HAP-1 (cell line): ENCODE measurements around the gene CRHR1.

Experiments used
- DNase-seq, 2 experiments: peaks; one replicate each; pipeline ENCODE4 v3.0.0-alpha.2; 2016 to 2020; ENCODE audit warnings: low spot score in 2 of 2
- H3K27me3 ChIP-seq: fragments of 250-450 bp; sonication (Bioruptor Pico); 2 replicates; pipeline ENCODE4 v1.5.1; 2020; ENCODE audit warnings: low read depth, mild to moderate bottlenecking, moderate library complexity
- H3K36me3 ChIP-seq: fragments of 250-450 bp; sonication (Bioruptor Pico); replicated peaks from 2 replicates; pipeline ENCODE4 v1.5.1; 2020; ENCODE audit warnings: mild to moderate bottlenecking
- H3K4me1 ChIP-seq: fragments of 250-450 bp; sonication (Bioruptor Pico); 2 replicates; pipeline ENCODE4 v1.5.1; 2020; ENCODE audit warnings: mild to moderate bottlenecking
- H3K4me3 ChIP-seq: fragments of 250-450 bp; sonication (Bioruptor Pico); 2 replicates; pipeline ENCODE4 v1.5.1; 2020; ENCODE audit warnings: mild to moderate bottlenecking, moderate library complexity
- H3K9me3 ChIP-seq: fragments of 250-450 bp; sonication (Bioruptor Pico); 2 replicates; pipeline ENCODE4 v1.5.1; 2020; ENCODE audit warnings: mild to moderate bottlenecking, moderate library complexity
- in situ Hi-C: fragments of 300-500 bp; cut with MboI; formaldehyde crosslinking; loops from 3 replicates; pipeline ENCODE4 v1.14.3; 2020; ENCODE audit warnings: low sequenced_read_pairs, inconsistent platforms, mixed read lengths

The CRHR1 gene

GRCh38 chr17:45870342-45870974 is 86.3 kb downstream of the CRHR1 start:
- H3K4me3 ChIP-seq: no peak overlapping the region
- in situ Hi-C loops: no loop called here
- no peak for DNase-seq
- H3K9me3 ChIP-seq: no peaks in the 10 kb centered on the region
- peaks cover 2% of the 10 kb centered on the region; the same call in 1 of the 2 replicates for H3K4me1 ChIP-seq
- H3K36me3 ChIP-seq: no peaks in the 10 kb centered on the region
- peaks cover 7% of the 10 kb centered on the region for H3K27me3 ChIP-seq

- in situ Hi-C loops: no loop called here
These were observed 87.6 kb downstream of the CRHR1 start for GRCh38 chr17:45871718-45872117.

GRCh38 chr17:45873728-45874127 is 89.6 kb downstream of the CRHR1 start:
- H3K9me3 ChIP-seq: no peaks in the 10 kb centered on the region
- no peak overlapping the region for H3K4me3 ChIP-seq
- in situ Hi-C loops: no loop called here
- DNase-seq: no peak
- peaks cover 11% of the 10 kb centered on the region for H3K27me3 ChIP-seq
- H3K4me1 ChIP-seq: no peaks in the 10 kb centered on the region
- H3K36me3 ChIP-seq: no peaks in the 10 kb centered on the region

More at GRCh38 chr17:45871718-45872117, 87.6 kb downstream of the CRHR1 start:
- Histone ChIP-seq H3K27me3 (peaks cover 4% of the 10 kb centered on the region), H3K4me1 (no peaks in the 10 kb centered on the region; the same call in 1 of the 2 replicates), H3K36me3 (no peaks in the 10 kb centered on the region), H3K9me3 (no peaks in the 10 kb centered on the region), H3K4me3 (no peak overlapping the region)
- DNase-seq: no peak

GRCh38 chr17:45874151-45874550 is 90.0 kb downstream of the CRHR1 start:
- no peak overlapping the region for H3K4me3 ChIP-seq
- H3K27me3 ChIP-seq: peaks cover 11% of the 10 kb centered on the region
- in situ Hi-C loops: no loop called here
- no peaks in the 10 kb centered on the region for H3K9me3 ChIP-seq
- no peaks in the 10 kb centered on the region for H3K36me3 ChIP-seq
- no peak for DNase-seq
- H3K4me1 ChIP-seq: no peaks in the 10 kb centered on the region

- in situ Hi-C loops: no loop called here
- Histone ChIP-seq H3K4me1 (no peaks in the 10 kb centered on the region), H3K36me3 (no peaks in the 10 kb centered on the region), H3K9me3 (no peaks in the 10 kb centered on the region), H3K4me3 (no peak overlapping the region), H3K27me3 (peaks cover 11% of the 10 kb centered on the region)
- no peak for DNase-seq
These were observed 92.4 kb downstream of the CRHR1 start for GRCh38 chr17:45876539-45876938.

GRCh38 chr17:45877467-45877866 is 93.3 kb downstream of the CRHR1 start:
- in situ Hi-C loops: no loop called here
- no peaks in the 10 kb centered on the region for H3K36me3 ChIP-seq

GRCh38 chr17:45883063-45883462 is 98.9 kb downstream of the CRHR1 start:
- in situ Hi-C loops: no loop called here
- no peaks in the 10 kb centered on the region for H3K27me3 ChIP-seq
- DNase-seq: no peak
- no peaks in the 10 kb centered on the region for H3K4me1 ChIP-seq
- H3K36me3 ChIP-seq: no peaks in the 10 kb centered on the region
- no peaks in the 10 kb centered on the region for H3K9me3 ChIP-seq
- no peak overlapping the region for H3K4me3 ChIP-seq

More at GRCh38 chr17:45877467-45877866, 93.3 kb downstream of the CRHR1 start:
- no peak for DNase-seq
- no peak overlapping the region for H3K4me3 ChIP-seq
- H3K27me3 ChIP-seq: peaks cover 11% of the 10 kb centered on the region
- H3K9me3 ChIP-seq: no peaks in the 10 kb centered on the region
- no peaks in the 10 kb centered on the region for H3K4me1 ChIP-seq
